SU-DHL-6 (cell line): ENCODE data around the gene MCM9.

Experiments
- H2AFZ ChIP-seq: fragments of 200-600 bp; sonication (generic); 2 replicates; pipeline ENCODE4 v1.6.1; 2014; ENCODE audit warnings: low read depth, mild to moderate bottlenecking, moderate library complexity, mixed read lengths, antibody characterized with exemption, low read length; ENCODE audit not compliant: severe bottlenecking
- H3F3A ChIP-seq: fragments of 200-600 bp; shearing (Covaris generic); 2 replicates; pipeline ENCODE4 v1.6.0; 2016; ENCODE audit warnings: antibody characterized with exemption, mild to moderate bottlenecking; ENCODE audit not compliant: insufficient read depth
- H3K27ac ChIP-seq: fragments of 200-600 bp; sonication (generic); 2 replicates; pipeline ENCODE4 v1.5.1; 2016; ENCODE audit warnings: low read depth, mild to moderate bottlenecking, low read length, moderate library complexity, mixed read lengths
- H3K27me3 ChIP-seq: fragments of 200-600 bp; sonication (generic), shearing (Covaris generic); 2 replicates; pipeline ENCODE4 v1.6.0; 2014; ENCODE audit warnings: mild to moderate bottlenecking, low read length
- H3K36me3 ChIP-seq: fragments of 200-600 bp; sonication (generic); 2 replicates; pipeline ENCODE4 v1.6.1; 2014; ENCODE audit warnings: mild to moderate bottlenecking, low read length, mixed read lengths
- H3K4me2 ChIP-seq: fragments of 300-600, 200-600 bp; shearing (Covaris generic), sonication (generic); 2 replicates; pipeline ENCODE4 v1.6.0; 2014; ENCODE audit warnings: low read length, low read depth, mild to moderate bottlenecking; ENCODE audit not compliant: poor library complexity, severe bottlenecking
- H3K4me3 ChIP-seq: fragments of 200-600 bp; sonication (generic); 2 replicates; pipeline ENCODE4 v1.5.1; 2014; ENCODE audit warnings: antibody characterized with exemption, low read length, mild to moderate bottlenecking, mixed read lengths; ENCODE audit not compliant: insufficient read depth, poor library complexity, severe bottlenecking
- H3K79me2 ChIP-seq: fragments of 200-600 bp; sonication (generic); 2 replicates; pipeline ENCODE4 v1.6.1; 2014; ENCODE audit warnings: mild to moderate bottlenecking, low read length, moderate library complexity; ENCODE audit not compliant: insufficient read depth
- H3K9ac ChIP-seq: fragments of 200-600 bp; sonication (generic); 2 replicates; pipeline ENCODE4 v1.7.0; 2014; ENCODE audit warnings: mild to moderate bottlenecking, low read length
- H3K9me2 ChIP-seq: fragments of 200-600 bp; sonication (generic); replicated peaks from 2 replicates; pipeline ENCODE4 v1.6.1; 2014; ENCODE audit warnings: low read length; ENCODE audit not compliant: insufficient read depth
- H3K9me3 ChIP-seq: fragments of 200-600 bp; sonication (generic); 2 replicates; pipeline ENCODE4 v1.6.1; 2014; ENCODE audit warnings: low read length, mixed read lengths; ENCODE audit not compliant: insufficient read depth
- H4K20me1 ChIP-seq: fragments of 200-600 bp; sonication (generic); 2 replicates; pipeline ENCODE4 v1.6.1; 2014; ENCODE audit warnings: low read depth, mild to moderate bottlenecking, antibody characterized with exemption, low read length, moderate library complexity, mixed read lengths
- CTCF ChIP-seq: fragments of 200-600 bp; sonication (generic); IDR thresholded peaks from one replicate; pipeline ENCODE4 v1.5.1; 2017; ENCODE audit warnings: antibody characterized with exemption, mild to moderate bottlenecking, low read length, moderate library complexity; ENCODE audit not compliant: insufficient read depth, poor library complexity, severe bottlenecking
- EZH2phosphoT487 ChIP-seq: fragments of 200-600 bp; sonication (generic), shearing (Covaris generic); conservative IDR thresholded peaks from 2 replicates; pipeline ENCODE4 v1.6.1; 2018; ENCODE audit warnings: mild to moderate bottlenecking, antibody characterized with exemption, low read length, moderate library complexity, mixed read lengths

The MCM9 gene

DNA sequence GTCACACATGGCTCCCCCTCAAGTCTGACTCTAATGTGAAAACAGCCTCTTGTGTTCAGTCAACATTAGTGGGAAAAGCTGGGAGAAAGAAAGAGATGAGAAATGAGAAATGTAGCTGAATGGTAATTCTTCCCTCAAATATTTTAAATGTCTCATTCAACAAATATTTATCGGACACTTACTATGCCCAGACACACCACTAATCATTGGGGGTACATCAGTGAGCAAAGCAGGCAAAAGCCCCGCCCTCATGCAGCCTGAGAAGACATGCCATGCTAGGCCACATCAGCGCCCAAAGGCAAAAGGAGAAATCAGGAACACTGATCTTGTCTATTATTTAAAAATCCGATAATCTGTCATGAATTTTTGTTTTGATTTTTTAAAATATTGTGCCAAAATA is 130.9 kb downstream of the MCM9 start:
- Histone ChIP-seq H3K4me3 (no peak overlapping the region), H2AFZ (no peak overlapping the region), H3K36me3 (no peaks in the 10 kb centered on the region), H3K9me3 (no peaks in the 10 kb centered on the region), H3K27ac (no peak overlapping the region), H3K9me2 (no peaks in the 10 kb centered on the region), H4K20me1 (no peaks in the 10 kb centered on the region), H3F3A (no peaks in the 10 kb centered on the region), H3K4me2 (no peak overlapping the region), H3K27me3 (no peaks in the 10 kb centered on the region), H3K9ac (no peak overlapping the region), H3K79me2 (no peaks in the 10 kb centered on the region)
- TF ChIP-seq EZH2phosphoT487 (no peak), CTCF (no peak)

DNA sequence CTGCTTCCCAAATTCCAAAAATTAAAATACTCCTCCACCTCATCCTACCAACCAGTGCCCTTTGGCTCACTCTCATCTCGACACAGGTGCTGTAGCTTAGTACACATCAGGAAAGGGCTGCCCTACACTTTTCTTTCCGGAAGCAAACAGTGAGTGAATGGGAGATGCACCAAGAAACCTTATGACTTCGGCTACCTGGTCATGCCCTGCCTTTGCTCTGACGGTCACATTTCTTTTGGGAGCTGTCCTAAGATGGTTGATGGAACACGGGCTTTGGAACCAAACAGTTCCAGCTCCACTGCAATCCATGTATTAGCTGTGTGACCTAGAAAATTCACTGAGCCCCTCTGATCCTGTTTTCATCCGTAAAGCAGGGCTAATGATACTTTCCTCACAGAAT is 133.7 kb downstream of the MCM9 start:
- TF ChIP-seq EZH2phosphoT487 (no peak), CTCF (no peak)
- H3K79me2 ChIP-seq = no peaks in the 10 kb centered on the region
- no peaks in the 10 kb centered on the region for H3K9me2 ChIP-seq
- no peaks in the 10 kb centered on the region for H3F3A ChIP-seq
- H2AFZ ChIP-seq = no peak overlapping the region
- H3K36me3 ChIP-seq = no peaks in the 10 kb centered on the region
- H3K4me2 ChIP-seq = no peak overlapping the region
- no peak overlapping the region for H3K9ac ChIP-seq
- no peaks in the 10 kb centered on the region for H4K20me1 ChIP-seq
- H3K27me3 ChIP-seq = no peaks in the 10 kb centered on the region
- H3K4me3 ChIP-seq = no peak overlapping the region
- H3K9me3 ChIP-seq = no peaks in the 10 kb centered on the region
- no peak overlapping the region for H3K27ac ChIP-seq

DNA sequence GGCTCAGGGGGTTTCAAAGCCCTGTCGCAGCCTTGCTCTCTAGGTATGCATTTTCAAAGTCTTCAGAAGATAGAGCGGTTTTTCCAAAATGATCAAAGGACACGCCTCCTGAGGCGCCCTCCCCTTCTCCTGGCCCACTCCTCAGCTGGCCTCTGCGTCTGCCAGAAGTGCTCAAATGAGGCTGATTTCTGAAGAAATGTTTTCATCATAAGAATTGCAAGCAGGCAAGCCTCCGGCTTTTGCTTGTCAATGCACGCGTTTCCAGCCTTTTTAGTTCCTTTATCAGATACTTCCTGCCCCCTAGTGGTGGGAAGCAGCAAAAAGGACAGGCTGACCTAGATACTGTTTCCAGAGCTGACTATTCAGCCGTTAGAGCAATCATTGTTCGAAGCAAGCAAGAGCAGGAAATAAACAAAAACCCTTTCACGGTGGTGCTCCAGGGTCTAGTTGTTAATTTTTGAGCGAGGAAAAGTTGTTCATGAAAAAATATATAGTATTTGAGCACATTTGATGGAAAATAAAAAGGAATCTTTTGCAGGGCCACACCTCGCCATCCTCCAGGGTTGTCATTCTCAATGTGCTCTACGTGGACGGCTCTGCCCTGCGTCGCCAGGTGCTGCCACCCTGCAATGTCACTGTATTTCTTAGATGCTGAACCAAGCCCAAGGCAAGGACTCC is 134.4 kb downstream of the MCM9 start:
- Histone ChIP-seq H4K20me1 (no peaks in the 10 kb centered on the region), H3F3A (no peaks in the 10 kb centered on the region), H3K9ac (peak overlapping the region; percentile 36; the same call in 1 of the 2 replicates), H3K4me3 (no peak overlapping the region), H3K27ac (no peak overlapping the region), H3K36me3 (no peaks in the 10 kb centered on the region), H3K9me3 (no peaks in the 10 kb centered on the region), H3K27me3 (no peaks in the 10 kb centered on the region), H2AFZ (peak overlapping the region; percentile 97), H3K9me2 (no peaks in the 10 kb centered on the region), H3K4me2 (peak overlapping the region; percentile 55), H3K79me2 (no peaks in the 10 kb centered on the region)
- no peak for TF ChIP-seq EZH2phosphoT487
- TF ChIP-seq CTCF = peak; percentile 81
